HG03060 (cell line): ENCODE results near the gene ZIC4.

ENCODE experiments used
- ATAC-seq: cut with Tn5 transposase; IDR thresholded peaks from one replicate; pipeline ENCODE4 v1.9.1; 2021; ENCODE audit warnings: low read depth, moderate number of reproducible peaks; ENCODE audit not compliant: unreplicated experiment

ZIC4 gene

DNA sequence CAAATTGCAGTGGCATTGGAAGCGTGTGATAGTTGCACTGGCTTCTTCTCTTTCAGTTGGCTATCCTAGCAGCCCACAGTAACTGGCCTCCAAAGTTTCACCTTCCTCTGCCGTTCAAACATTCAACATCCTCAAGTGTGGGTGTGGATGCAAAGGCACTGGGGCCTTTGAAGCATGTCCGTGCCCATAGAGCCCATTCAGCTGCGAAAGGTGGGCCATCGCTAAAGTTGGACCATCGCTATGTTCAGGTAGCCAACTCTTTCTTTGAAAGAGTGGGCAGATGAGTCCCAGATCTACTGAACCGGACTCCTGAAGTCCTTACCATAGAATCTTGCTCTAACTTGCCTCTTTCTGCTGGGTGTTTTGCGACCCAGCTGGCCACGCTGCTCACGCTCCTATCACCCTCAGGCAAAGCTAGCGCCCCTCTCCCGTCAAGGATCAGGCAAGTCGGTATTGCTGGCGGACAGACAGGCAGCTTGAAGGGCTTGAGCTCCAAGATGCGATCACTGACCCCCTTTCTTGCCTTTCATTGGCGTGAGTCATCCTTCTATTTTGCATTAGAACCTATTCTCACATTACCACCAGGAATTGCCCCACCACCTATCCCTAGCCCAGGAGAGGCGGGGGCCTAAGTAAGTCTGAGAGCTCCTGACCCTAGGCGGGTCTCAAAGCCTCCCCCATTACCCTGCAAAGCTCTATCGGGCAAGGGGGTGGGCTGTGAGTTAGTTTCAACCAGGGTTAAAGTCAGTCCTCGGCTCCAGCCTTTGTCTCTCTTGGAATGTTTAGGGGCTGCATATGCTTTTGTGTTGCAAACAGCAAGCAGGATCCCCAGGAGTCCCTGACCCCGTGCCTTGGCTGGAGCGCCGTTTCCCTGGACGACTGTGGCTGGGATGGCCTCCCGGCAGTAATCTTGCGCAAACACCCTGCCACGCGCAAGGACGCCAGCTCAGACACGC lies 28.7 kb downstream of the ZIC4 start:
- ATAC-seq, result no peak

DNA sequence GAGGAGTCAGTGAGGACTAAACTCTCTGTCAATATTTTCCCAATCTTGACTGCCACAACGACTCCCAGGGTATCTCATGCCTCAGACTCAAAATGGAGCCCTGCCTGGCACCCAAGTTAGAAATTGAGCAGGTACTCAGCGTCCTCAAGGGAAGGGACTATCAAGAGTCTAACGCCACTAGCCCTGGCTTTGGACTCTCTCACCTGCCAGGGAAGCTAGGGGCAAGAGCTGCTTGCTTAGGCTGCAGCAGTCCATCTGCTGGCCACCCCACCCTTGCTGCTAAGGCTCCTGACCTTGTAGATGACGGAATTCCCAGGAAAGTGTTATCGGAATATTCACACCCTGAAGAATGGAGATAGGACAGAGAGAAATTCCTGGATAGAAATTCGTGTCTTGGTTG lies 33.0 kb downstream of the ZIC4 start:
- no peak for ATAC-seq

- no peak for ATAC-seq
These were observed 33.8 kb downstream of the ZIC4 start for GRCh38 chr3:147372525-147373027.

DNA sequence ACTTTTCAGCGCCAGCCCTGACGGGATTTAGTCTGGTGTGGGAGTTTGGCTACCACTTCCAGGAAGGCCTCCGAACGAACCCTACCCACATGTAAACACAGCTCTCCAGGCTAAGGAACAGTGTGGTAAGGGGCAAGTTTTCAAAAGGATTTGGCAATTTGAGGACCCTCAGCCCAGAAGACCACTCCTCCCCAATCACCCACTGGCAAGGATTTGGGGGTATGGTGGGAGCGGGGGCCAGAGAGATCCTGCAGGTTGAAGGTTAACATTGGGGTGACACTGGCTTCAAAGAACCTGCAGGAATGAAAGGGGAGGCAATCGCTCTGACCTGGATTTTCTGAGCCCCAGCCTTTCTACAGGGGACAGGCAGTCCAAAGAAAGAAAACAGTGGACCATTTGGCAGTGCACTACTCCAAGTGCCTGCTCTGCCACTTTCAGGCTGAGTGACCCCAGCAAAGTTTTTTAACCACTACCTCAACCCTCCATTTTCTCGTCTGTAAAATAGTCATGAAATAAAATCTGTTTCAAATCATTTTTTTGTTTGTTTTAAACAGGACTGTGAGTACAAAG lies 34.5 kb downstream of the ZIC4 start:
- ATAC-seq, result no peak

GRCh38 chr3:147371140-147371539 lies 35.2 kb downstream of the ZIC4 start:
- no peak for ATAC-seq

DNA sequence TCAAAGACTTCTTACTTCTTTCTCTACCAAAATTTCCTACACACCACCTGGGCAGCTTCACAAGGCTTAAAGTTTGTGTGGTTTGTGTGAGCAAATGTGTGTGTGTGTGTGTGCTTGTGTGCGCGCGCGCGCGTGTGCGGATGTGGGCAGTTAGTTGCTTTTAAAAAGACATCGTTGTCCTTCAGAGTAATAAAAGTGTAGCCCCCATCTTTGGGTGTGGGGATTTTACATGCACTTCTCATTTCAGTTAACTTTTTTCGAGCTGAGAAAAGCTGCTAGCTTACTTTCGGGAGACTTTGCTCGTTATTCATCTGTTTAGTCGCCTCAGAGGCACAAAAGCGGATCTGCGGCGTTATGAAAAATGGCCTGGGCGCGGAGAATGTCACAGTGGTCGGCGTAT lies 36.0 kb downstream of the ZIC4 start:
- ATAC-seq, result no peak

- ATAC-seq, result no peak
These were observed 36.7 kb downstream of the ZIC4 start for GRCh38 chr3:147369661-147370123.

- no peak for ATAC-seq
These were observed 37.1 kb downstream of the ZIC4 start for GRCh38 chr3:147369231-147369630.

DNA sequence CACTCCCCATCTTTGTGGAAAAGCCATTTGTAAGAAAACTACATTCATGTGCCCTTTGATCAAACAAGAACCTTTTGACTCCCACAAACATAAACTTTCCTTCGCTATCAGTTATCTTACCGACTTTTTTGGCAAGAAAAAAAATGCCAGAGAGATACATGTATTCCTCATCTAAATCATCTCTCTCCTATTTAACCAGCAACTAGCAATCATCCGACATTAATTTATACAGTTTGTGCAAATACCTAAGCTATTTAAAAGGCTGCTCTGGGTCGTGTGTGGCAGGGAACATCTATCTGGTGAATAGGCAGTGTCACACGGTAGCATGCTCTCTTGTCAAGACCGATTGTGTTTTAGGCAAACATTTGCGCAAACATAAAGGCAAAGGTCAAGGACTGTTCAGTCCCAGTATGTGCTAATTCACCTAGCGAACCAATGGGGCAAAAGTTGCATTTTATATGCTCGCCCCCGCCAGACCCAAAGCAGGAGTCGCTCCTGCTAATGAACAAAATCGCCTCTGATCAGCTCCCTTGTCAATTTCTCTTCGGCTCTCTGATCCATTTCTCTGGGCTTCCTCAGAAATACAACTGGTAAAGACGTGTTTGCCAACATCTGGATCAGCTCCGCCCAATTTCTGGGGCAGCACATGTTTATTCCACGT lies 37.7 kb downstream of the ZIC4 start:
- ATAC-seq, result no peak

DNA sequence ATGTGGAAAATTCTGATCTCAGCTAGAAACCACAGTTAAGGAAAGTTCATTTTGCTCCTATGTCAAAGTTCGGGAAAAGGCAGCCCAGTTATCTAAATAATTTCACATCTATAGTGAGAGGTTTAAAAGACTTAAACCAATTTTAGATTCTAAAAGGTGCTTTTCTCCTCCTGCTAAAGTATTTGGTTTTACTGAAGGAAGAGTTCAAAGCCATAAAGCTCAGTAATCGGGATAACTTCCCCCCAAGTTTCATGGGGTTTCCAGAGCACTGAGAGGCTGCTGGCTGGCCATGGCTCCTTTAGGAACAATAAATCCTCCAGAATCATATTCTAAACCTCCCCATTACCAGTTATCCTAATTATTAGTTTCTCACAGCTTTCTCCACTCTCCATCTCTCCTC lies 38.2 kb downstream of the ZIC4 start:
- ATAC-seq, result no peak

DNA sequence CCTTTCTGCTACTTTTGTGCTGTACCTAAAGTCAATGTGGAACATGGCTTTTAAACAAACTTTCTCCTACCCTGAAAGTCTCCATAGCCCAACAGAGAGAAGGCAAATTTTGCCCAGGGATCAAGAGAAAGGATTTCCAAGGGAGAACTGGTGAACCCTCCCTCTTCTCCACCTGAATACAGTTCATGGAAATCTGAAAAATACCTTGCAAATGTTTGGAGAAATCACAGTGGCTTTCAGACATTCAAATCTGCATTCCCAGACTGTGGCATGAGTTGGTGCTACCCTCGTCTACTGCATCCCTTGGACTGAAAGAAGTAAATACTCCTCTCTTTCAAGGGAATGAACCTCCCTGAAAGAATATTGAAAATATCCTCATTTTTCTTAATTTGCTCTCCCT lies 38.7 kb downstream of the ZIC4 start:
- no peak for ATAC-seq

- no peak for ATAC-seq
These were observed 40.9 kb downstream of the ZIC4 start for GRCh38 chr3:147365196-147366115.

DNA sequence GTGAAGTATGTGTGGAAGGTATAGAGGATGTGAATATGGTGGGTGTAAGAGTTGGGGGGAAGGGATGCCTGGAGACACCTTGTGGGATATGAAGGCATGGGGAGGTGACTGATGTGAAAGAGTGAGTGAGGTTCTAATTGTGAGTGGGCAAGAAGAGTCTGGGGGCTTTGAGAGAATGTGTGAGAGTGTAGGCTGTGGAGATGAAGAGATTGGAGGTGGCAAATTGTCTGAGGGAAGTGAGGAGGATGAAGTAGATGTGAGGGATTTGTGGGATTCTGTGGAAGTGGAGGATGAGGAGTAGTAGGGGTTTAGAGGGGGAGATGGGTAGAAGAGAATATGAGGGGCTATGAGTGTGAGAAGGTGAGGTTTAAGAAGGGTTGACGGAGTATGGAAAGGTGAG lies 41.6 kb downstream of the ZIC4 start:
- no peak for ATAC-seq

- ATAC-seq, result no peak
These were observed 44.6 kb downstream of the ZIC4 start for GRCh38 chr3:147361454-147362420.

DNA sequence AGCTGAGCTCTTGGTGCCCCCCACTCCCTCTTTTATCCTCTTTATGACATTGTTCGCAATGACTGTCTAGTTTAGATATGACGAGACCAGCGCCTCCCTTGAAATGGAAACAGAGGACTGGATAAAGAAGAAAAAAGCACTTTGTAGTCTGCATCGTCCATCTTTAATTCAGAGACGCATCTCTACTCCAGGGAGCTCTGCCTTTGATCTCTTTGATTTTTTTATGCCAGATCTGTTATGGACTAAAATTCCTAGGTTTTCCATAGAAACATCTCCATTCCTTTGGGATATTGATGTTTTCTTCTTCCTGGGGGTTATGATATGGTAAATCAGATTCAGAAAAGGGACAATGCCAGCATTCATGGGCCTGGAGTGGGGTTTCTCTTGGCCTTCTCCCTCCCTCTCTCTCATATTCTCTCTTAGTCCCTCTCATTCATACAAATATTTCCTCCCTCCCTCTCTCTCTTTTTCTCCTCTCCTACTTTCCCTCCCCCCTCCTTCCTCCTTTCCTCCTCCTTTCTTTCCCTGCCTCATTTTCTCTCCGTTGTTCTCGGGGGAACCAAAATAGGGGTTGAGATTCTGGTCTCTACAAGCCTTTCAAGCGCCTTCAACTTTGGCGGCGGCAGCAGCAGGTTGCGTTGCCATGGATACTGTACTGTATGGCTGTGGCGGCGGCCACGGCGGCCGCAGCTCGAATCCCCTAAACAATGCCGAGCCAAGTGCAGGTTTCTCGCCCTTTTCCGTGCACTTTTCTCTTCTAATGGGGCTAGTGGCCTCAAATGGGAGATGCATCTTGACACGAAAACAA lies 45.5 kb downstream of the ZIC4 start:
- ATAC-seq, result no peak

DNA sequence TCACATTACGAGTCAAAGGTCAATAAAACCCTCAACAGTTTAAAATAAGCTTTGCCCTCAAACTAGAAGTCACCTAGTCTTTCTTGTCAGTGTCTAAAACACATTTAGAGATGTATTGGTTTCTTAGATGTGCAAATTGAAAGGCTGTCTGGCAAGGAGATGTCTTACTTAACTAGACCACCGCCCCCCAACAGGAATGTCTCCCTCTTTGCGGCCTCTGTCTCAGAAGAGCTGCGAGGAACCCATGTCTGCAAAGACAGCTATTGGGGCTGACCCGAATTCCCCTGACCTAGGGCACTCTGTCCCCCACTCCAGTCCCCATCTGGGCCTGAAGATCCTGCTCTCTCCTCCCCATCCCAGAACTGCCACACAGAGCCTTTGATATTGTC lies 46.3 kb downstream of the ZIC4 start:
- no peak for ATAC-seq

GRCh38 chr3:147359177-147360050 lies 46.9 kb downstream of the ZIC4 start:
- no peak for ATAC-seq
